Liver (tissue), 3 donors: ENCODE measurements around the gene WRNIP1.

Source experiments
- FOXA1 ChIP-seq: IDR thresholded peaks from 2 replicates; pipeline ENCODE4 v1.6.1; 2016; ENCODE audit warnings: antibody characterized with exemption
- GABPA ChIP-seq, 2 donors: IDR thresholded peaks in 1 of 2; conservative IDR thresholded peaks in 1 of 2; 2 replicates each; pipeline ENCODE4 v1.6.1; 2016; ENCODE audit warnings: antibody characterized with exemption in 2 of 2, mild to moderate bottlenecking in 1 of 2, moderate library complexity in 1 of 2
- HNF4G ChIP-seq: IDR thresholded peaks from 2 replicates; pipeline ENCODE4 v1.6.1; 2016; ENCODE audit warnings: antibody characterized with exemption
- JUND ChIP-seq, 2 donors: IDR thresholded peaks; 2 replicates each; pipeline ENCODE4 v1.6.1; 2016; ENCODE audit warnings: antibody characterized with exemption in 2 of 2
- RAD21 ChIP-seq, 2 donors: IDR thresholded peaks; 2 replicates each; pipeline ENCODE4 v1.6.1; 2016; ENCODE audit warnings: antibody characterized with exemption in 2 of 2, mild to moderate bottlenecking in 2 of 2
- RXRA ChIP-seq, 2 donors: IDR thresholded peaks; 2 replicates each; pipeline ENCODE4 v1.6.1; 2017 to 2018; ENCODE audit warnings: antibody characterized with exemption in 2 of 2, mild to moderate bottlenecking in 1 of 2
- TAF1 ChIP-seq: conservative IDR thresholded peaks from 2 replicates; pipeline ENCODE4 v1.6.1; 2016; ENCODE audit warnings: antibody characterized with exemption, mild to moderate bottlenecking
- YY1 ChIP-seq: IDR thresholded peaks from 2 replicates; pipeline ENCODE4 v1.6.1; 2016; ENCODE audit warnings: antibody characterized with exemption, mild to moderate bottlenecking
- TF ChIP-seq, protein P1 (sequence below): fragments of 150-350 bp; IDR thresholded peaks from 2 replicates; pipeline ENCODE4 v1.5.1; 2017; ENCODE audit warnings: improper control_type of control experiment, low read depth, low read length; ENCODE audit not compliant: missing input control
- TF ChIP-seq, protein P2 (sequence below): IDR thresholded peaks from 2 replicates; pipeline ENCODE4 v1.6.1; 2016; ENCODE audit warnings: antibody characterized with exemption, mild to moderate bottlenecking
- TF ChIP-seq, protein P3 (sequence below): IDR thresholded peaks from 2 replicates; pipeline ENCODE4 v1.6.1; 2016; ENCODE audit warnings: antibody characterized with exemption
- TF ChIP-seq, protein P4 (sequence below): IDR thresholded peaks from 2 replicates; pipeline ENCODE4 v1.6.1; 2016; ENCODE audit warnings: antibody characterized with exemption
- TF ChIP-seq, protein P5 (sequence below): IDR thresholded peaks from 2 replicates; pipeline ENCODE4 v1.6.1; 2016; ENCODE audit warnings: antibody characterized with exemption
- donor health status: healthy.
- donor health status: healthy.

DNA sequence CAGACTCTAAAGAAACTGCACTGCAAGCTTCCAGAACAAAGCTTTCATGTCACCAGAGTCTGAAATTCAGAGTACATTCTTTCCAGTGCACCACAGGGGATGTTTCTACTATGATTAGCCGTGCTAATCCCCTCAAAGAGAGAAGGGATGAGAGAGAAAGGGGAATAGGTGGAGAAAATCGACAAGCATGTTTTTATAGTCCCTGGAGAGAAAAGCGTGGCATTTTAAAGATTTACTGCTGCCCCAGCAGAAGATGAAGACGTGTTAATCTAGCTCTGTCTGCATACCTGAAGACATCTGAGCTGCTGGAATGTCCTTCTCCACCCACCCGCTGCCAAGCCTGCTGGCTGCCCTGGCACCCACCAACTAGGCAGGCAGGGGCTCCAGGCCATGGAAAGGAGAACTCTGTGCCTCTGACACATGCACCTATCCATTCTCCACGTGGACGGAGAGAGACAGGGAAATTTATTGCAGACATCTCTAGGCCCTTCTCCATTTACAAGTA is 18.6 kb upstream of the WRNIP1 start:
- TF ChIP-seq, protein P1, sequence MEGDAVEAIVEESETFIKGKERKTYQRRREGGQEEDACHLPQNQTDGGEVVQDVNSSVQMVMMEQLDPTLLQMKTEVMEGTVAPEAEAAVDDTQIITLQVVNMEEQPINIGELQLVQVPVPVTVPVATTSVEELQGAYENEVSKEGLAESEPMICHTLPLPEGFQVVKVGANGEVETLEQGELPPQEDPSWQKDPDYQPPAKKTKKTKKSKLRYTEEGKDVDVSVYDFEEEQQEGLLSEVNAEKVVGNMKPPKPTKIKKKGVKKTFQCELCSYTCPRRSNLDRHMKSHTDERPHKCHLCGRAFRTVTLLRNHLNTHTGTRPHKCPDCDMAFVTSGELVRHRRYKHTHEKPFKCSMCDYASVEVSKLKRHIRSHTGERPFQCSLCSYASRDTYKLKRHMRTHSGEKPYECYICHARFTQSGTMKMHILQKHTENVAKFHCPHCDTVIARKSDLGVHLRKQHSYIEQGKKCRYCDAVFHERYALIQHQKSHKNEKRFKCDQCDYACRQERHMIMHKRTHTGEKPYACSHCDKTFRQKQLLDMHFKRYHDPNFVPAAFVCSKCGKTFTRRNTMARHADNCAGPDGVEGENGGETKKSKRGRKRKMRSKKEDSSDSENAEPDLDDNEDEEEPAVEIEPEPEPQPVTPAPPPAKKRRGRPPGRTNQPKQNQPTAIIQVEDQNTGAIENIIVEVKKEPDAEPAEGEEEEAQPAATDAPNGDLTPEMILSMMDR: no peak
- TF ChIP-seq, protein P2, sequence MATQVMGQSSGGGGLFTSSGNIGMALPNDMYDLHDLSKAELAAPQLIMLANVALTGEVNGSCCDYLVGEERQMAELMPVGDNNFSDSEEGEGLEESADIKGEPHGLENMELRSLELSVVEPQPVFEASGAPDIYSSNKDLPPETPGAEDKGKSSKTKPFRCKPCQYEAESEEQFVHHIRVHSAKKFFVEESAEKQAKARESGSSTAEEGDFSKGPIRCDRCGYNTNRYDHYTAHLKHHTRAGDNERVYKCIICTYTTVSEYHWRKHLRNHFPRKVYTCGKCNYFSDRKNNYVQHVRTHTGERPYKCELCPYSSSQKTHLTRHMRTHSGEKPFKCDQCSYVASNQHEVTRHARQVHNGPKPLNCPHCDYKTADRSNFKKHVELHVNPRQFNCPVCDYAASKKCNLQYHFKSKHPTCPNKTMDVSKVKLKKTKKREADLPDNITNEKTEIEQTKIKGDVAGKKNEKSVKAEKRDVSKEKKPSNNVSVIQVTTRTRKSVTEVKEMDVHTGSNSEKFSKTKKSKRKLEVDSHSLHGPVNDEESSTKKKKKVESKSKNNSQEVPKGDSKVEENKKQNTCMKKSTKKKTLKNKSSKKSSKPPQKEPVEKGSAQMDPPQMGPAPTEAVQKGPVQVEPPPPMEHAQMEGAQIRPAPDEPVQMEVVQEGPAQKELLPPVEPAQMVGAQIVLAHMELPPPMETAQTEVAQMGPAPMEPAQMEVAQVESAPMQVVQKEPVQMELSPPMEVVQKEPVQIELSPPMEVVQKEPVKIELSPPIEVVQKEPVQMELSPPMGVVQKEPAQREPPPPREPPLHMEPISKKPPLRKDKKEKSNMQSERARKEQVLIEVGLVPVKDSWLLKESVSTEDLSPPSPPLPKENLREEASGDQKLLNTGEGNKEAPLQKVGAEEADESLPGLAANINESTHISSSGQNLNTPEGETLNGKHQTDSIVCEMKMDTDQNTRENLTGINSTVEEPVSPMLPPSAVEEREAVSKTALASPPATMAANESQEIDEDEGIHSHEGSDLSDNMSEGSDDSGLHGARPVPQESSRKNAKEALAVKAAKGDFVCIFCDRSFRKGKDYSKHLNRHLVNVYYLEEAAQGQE: no peak
- TF ChIP-seq YY1 (no peak), RAD21 (IDR thresholded peaks at IDR 0.05) (no peak), HNF4G (no peak), JUND (IDR thresholded peaks at IDR 0.05) (no peak), FOXA1 (no peak), GABPA (IDR thresholded peaks at IDR 0.05 in 1 of 2, conservative IDR thresholded peaks at IDR 0.05 in 1 of 2) (no peak), RXRA (IDR thresholded peaks at IDR 0.05) (no peak), TAF1 (no peak)
- TF ChIP-seq, protein P3, sequence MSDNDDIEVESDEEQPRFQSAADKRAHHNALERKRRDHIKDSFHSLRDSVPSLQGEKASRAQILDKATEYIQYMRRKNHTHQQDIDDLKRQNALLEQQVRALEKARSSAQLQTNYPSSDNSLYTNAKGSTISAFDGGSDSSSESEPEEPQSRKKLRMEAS: no peak
- TF ChIP-seq, protein P4, sequence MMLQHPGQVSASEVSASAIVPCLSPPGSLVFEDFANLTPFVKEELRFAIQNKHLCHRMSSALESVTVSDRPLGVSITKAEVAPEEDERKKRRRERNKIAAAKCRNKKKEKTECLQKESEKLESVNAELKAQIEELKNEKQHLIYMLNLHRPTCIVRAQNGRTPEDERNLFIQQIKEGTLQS: no peak
- TF ChIP-seq, protein P5, sequence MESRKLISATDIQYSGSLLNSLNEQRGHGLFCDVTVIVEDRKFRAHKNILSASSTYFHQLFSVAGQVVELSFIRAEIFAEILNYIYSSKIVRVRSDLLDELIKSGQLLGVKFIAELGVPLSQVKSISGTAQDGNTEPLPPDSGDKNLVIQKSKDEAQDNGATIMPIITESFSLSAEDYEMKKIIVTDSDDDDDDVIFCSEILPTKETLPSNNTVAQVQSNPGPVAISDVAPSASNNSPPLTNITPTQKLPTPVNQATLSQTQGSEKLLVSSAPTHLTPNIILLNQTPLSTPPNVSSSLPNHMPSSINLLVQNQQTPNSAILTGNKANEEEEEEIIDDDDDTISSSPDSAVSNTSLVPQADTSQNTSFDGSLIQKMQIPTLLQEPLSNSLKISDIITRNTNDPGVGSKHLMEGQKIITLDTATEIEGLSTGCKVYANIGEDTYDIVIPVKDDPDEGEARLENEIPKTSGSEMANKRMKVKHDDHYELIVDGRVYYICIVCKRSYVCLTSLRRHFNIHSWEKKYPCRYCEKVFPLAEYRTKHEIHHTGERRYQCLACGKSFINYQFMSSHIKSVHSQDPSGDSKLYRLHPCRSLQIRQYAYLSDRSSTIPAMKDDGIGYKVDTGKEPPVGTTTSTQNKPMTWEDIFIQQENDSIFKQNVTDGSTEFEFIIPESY: no peak
